LNCAP (cell line): ENCODE results near the gene BCAS3.

Experiments used
- CTCF ChIP-seq: fragments of 450-650 bp; IDR thresholded peaks from 2 replicates; pipeline ENCODE4 v1.5.1; 2017; ENCODE audit warnings: mild to moderate bottlenecking

BCAS3 gene

GRCh38 chr17:60809421-60809820 lies 131.8 kb downstream of the BCAS3 start:
- TF ChIP-seq CTCF = no peak

GRCh38 chr17:60817192-60817591 lies 139.5 kb downstream of the BCAS3 start:
- TF ChIP-seq CTCF = no peak

GRCh38 chr17:60819447-60820130 lies 141.9 kb downstream of the BCAS3 start:
- TF ChIP-seq CTCF = no peak

- no peak for TF ChIP-seq CTCF
Observed at GRCh38 chr17:60823515-60823914, 145.9 kb downstream of the BCAS3 start.

GRCh38 chr17:60825351-60825750 lies 147.7 kb downstream of the BCAS3 start:
- TF ChIP-seq CTCF = no peak

GRCh38 chr17:60827943-60828342 lies 150.3 kb downstream of the BCAS3 start:
- no peak for TF ChIP-seq CTCF

GRCh38 chr17:60832151-60832585 lies 154.5 kb downstream of the BCAS3 start:
- no peak for TF ChIP-seq CTCF

- no peak for TF ChIP-seq CTCF
Observed at GRCh38 chr17:60832631-60833030, 155.0 kb downstream of the BCAS3 start.
